WI38 (cell line): Measurements from ENCODE around the gene TBX10.
"Not testable (repeated sequence)": the region's sequence is repeated elsewhere in the genome, so short reads cannot be mapped to it uniquely, and the experiment has no call there.

Source experiments
- H3K4me3 ChIP-seq: 2 replicates; pipeline ENCODE4 v1.5.1; 2011; ENCODE audit warnings: low read depth, mild to moderate bottlenecking, control low read depth, low read length
- CTCF ChIP-seq: IDR thresholded peaks from 2 replicates; pipeline ENCODE4 v1.5.1; 2012; ENCODE audit warnings: low read depth, mild to moderate bottlenecking, control low read depth, low read length

The TBX10 gene

DNA sequence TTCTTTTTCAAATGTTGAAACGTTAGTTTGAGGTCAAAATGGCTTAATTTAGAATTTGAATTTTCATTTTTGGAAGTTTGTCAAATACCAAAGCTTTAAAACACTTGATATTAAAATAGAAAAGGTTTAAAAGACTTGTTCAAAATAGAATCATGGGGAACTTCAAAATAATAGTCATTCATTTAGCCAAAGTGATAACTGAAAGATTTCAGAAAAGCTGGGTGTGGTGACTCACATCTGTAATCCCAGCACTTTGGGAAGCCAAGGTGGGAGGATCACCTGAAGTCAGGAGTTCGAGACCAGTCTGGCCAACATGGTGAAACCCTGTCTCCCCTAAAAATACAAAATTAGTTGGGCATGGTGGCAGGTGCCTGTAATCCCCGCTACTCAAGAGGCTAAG lies 45.1 kb downstream of the TBX10 start:
- no peak overlapping the region for H3K4me3 ChIP-seq
- TF ChIP-seq CTCF, result no peak

- no peak for TF ChIP-seq CTCF
- no peak overlapping the region for H3K4me3 ChIP-seq
These were observed 46.0 kb downstream of the TBX10 start for GRCh38 chr11:67593565-67593905.

DNA sequence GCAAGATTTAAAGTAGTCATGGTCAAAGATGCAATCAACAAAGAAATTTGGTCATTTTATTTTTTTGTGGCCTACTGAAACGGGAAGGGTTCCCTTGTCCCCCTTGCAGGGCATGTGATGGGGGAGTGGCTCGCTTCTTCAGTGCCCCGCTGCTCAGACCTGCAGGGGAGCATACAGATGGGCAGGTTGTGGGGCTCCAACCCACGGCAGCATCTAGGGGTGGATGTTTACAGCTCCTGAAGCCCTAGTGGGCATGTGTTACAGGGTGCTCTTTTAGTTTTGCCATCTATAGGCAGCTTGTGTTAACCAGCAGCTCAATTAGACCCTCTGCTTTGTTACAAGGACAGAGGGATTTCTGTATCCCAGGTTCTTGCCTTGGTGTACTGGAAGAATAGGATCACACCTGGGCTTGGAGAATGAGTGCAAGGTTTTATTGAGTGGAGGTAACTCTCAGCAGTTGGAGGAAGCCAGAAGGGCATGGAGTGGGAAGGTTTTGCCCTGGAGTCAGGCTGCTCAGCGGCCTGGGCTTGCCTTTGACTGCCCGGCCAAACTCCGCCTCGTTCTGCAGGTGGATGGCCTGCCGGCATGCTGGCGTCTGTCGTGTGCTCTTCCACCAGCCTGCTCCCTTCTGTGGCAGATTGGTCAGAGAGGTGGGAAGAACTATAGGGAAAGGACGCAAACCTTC lies 46.5 kb downstream of the TBX10 start:
- no peak for TF ChIP-seq CTCF
- H3K4me3 ChIP-seq, result no peak overlapping the region

DNA sequence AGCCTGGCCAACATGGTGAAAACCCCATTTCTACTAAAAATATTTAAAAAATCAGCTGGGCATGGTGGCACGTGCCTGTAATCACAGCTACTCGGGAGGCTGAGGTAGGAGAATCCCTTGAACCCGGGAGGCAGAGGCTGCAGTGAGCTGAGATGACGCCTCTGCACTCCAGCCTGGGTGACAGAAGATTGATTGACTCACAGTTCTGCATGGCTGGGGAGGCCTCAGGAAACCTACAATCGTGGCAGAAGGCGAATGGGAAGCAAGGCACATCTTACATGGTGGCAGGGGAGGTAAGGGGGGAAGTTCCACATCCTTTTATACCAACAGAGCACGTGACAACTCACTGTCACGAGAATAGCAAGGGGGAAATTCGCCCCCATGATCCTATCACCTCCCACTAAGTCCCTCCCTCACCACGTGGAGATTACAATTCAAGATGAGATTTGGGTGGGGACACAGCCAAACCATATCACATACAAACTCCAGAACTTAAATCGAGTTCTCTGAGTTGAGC lies 50.6 kb downstream of the TBX10 start:
- H3K4me3 ChIP-seq, result not testable (repeated sequence)

DNA sequence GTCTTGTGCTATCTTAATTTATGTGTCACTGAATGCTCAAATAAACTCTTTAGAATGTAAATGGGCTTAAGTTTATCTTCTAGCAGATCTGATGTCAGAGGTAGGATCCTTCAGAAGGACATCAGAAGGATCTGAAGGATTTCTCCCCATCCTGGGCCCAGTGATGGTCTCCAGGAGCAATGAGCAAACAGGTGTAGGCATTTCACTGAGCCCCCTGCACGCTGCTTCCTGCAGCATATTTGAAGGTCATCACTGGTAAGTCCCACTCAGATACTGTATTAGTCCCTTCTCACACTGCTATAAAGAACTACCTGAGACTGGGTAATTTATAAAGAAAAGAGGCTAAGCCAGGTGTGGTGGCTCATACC lies 51.4 kb downstream of the TBX10 start:
- TF ChIP-seq CTCF, result no peak
- H3K4me3 ChIP-seq, result no peak overlapping the region

DNA sequence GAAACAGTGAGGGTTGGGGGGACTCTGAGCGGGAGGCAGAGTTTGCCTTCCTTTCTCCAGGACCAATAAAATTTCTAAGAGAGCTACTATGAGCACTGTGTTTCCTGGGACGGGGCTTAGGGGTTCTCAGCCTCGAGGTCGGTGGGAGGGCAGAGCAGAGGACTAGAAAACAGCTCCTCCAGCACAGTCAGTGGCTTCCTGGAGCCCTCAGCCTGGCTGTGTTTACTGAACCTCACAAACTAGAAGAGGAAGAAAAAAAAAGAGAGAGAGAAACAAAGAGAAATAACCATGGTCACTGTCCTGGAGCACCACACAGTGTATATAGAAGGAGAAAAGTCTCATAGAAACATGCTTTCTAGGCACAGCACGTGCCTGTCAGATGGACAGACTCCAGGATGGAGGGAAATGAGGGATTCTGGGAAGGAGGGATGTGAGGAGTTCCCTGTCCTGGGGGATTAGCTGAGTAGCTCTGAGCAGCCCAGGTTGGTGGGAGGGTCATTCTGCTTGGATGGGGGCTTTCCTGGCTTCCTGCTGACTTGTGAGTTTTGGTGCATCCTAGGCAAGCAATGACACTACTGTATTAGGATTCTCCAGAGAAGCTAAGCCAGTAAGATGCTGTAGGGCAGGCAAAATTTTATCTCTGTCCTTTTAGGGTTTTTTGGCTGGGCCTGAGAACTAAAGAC lies 52.9 kb downstream of the TBX10 start:
- no peak for TF ChIP-seq CTCF

GRCh38 chr11:67585911-67586310 lies 53.7 kb downstream of the TBX10 start:
- no peak for TF ChIP-seq CTCF
- H3K4me3 ChIP-seq, result no peak overlapping the region

More for the DNA sequence above, 52.9 kb downstream of the TBX10 start:
- no peak overlapping the region for H3K4me3 ChIP-seq
